Measurements from ENCODE around the gene OR7C2.

Gene OR7C2

DNA sequence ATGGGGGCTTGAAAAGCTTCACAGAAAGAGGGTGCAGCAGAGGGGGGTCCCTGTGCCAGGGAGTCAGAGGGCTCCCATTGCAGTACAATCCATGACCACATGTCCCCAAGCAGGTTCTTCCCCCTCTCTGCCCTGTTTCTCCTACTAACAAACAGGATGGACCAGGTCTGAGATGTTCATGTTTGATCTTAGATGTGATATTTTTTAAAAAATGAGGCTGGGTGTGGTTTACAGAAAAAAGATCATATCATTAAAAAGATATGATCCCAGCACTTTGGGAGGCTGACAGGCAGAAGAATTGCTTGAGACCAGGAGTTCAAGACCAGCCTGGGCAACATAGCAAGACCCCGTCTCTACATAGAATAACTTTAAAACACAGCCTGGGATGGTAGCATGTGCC, 9.1 kb downstream of the OR7C2 start:
- TF ChIP-seq, protein P1, sequence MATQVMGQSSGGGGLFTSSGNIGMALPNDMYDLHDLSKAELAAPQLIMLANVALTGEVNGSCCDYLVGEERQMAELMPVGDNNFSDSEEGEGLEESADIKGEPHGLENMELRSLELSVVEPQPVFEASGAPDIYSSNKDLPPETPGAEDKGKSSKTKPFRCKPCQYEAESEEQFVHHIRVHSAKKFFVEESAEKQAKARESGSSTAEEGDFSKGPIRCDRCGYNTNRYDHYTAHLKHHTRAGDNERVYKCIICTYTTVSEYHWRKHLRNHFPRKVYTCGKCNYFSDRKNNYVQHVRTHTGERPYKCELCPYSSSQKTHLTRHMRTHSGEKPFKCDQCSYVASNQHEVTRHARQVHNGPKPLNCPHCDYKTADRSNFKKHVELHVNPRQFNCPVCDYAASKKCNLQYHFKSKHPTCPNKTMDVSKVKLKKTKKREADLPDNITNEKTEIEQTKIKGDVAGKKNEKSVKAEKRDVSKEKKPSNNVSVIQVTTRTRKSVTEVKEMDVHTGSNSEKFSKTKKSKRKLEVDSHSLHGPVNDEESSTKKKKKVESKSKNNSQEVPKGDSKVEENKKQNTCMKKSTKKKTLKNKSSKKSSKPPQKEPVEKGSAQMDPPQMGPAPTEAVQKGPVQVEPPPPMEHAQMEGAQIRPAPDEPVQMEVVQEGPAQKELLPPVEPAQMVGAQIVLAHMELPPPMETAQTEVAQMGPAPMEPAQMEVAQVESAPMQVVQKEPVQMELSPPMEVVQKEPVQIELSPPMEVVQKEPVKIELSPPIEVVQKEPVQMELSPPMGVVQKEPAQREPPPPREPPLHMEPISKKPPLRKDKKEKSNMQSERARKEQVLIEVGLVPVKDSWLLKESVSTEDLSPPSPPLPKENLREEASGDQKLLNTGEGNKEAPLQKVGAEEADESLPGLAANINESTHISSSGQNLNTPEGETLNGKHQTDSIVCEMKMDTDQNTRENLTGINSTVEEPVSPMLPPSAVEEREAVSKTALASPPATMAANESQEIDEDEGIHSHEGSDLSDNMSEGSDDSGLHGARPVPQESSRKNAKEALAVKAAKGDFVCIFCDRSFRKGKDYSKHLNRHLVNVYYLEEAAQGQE (IDR thresholded peaks at IDR 0.05; ENCODE audit: insufficient read depth in 1 of 2, low read depth in 2 of 2, low read length in 2 of 2), result no peak
- TF ChIP-seq TAF1 (IDR thresholded peaks at IDR 0.05; ENCODE audit: borderline replicate concordance, insufficient read depth, low read length) (no peak), POLR2AphosphoS5 (IDR thresholded peaks at IDR 0.05; ENCODE audit: low read depth, low read length) (no peak), FOXP2 (optimal IDR thresholded peaks at IDR 0.05; ENCODE audit: borderline replicate concordance, extremely low read depth, extremely low read length, insufficient read depth) (no peak)

DNA sequence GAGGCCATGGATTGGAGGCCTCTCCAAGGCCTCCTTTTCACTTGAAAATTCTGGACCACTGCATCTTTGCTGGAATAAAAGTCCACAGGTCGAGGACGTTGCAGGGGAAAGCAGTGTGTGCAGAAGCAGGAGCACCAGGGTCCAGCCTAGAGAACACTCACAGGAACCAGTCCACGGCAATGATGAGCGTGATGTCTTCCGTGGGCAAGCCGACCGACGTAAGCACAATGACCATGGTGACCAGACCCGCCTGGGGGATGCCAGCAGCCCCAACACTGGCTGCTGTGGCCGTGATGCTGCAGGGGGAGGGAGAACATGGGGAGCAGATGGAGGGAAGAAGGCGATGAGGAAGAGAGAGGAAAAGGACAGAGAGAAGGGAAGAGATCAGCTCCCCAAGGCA, 11.5 kb downstream of the OR7C2 start:
- TF ChIP-seq, protein P1 (IDR thresholded peaks at IDR 0.05; ENCODE audit: insufficient read depth in 1 of 2, low read depth in 2 of 2, low read length in 2 of 2), result no peak
- no peak for TF ChIP-seq SIN3A (IDR thresholded peaks at IDR 0.05; ENCODE audit: borderline replicate concordance, insufficient read depth, low read length)
- no peak for TF ChIP-seq FOXP2 (optimal IDR thresholded peaks at IDR 0.05; ENCODE audit: borderline replicate concordance, extremely low read depth, extremely low read length, insufficient read depth)
- TF ChIP-seq POLR2AphosphoS5 (IDR thresholded peaks at IDR 0.05; ENCODE audit: low read depth, low read length), result no peak
- no peak for TF ChIP-seq TAF1 (IDR thresholded peaks at IDR 0.05; ENCODE audit: borderline replicate concordance, insufficient read depth, low read length)

DNA sequence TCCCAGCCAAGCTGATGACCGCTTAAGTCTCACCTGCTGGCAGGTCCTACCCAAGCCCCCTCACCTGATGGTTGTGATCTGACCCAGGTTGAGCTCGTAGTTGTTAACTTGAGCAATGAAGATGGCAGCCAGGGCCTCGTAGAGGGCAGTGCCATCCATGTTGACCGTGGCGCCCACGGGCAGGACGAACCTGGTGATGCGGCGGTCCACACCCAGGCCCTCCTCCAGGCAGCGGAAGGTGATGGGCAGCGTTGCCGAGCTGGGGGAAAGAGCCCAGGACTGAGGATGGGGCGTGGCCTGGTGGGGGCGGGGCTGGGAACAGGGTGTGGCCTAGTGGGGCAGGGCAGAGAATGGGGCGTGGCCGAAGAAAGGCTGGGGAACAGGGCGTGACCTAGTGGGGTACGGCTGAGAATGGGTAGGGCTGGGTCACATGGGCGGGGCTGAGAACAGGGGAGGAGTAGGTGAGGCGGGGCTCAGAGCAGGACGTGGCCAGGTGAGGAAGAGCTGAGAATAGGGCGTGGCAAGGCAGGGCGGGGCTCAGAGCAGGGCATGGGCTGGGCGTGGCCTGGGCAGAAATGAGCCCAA, 12.9 kb downstream of the OR7C2 start:
- TF ChIP-seq, protein P1 (IDR thresholded peaks at IDR 0.05; ENCODE audit: insufficient read depth in 1 of 2, low read depth in 2 of 2, low read length in 2 of 2), result no peak
- TF ChIP-seq FOXP2 (optimal IDR thresholded peaks at IDR 0.05; ENCODE audit: borderline replicate concordance, extremely low read depth, extremely low read length, insufficient read depth) (no peak), SIN3A (IDR thresholded peaks at IDR 0.05; ENCODE audit: borderline replicate concordance, insufficient read depth, low read length) (no peak), POLR2AphosphoS5 (IDR thresholded peaks at IDR 0.05; ENCODE audit: low read depth, low read length) (no peak), TAF1 (IDR thresholded peaks at IDR 0.05; ENCODE audit: borderline replicate concordance, insufficient read depth, low read length) (no peak)

DNA sequence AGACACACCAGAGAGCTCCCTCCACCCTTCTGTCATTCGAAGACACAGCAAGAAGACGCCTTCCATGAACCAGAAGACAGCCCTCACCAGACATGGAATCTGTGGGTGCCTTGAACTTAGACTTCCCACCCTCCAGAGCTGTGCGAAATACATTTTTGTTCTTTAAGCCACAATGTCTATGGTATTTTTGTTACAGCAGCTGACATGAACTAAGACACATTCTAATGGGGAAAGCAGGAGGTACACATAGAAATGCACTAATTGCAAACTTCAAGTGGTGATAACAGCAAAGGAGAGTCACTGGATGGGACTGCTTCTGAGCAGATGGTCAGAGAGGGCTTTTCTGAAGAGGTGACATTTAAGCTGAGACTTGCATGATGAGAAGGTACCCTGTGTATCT, 16.2 kb downstream of the OR7C2 start:
- TF ChIP-seq FOXP2 (optimal IDR thresholded peaks at IDR 0.05; ENCODE audit: borderline replicate concordance, extremely low read depth, extremely low read length, insufficient read depth) (no peak), POLR2AphosphoS5 (IDR thresholded peaks at IDR 0.05; ENCODE audit: low read depth, low read length) (no peak), SIN3A (IDR thresholded peaks at IDR 0.05; ENCODE audit: borderline replicate concordance, insufficient read depth, low read length) (no peak), TAF1 (IDR thresholded peaks at IDR 0.05; ENCODE audit: borderline replicate concordance, insufficient read depth, low read length) (no peak)
- TF ChIP-seq, protein P1 (IDR thresholded peaks at IDR 0.05; ENCODE audit: insufficient read depth in 1 of 2, low read depth in 2 of 2, low read length in 2 of 2), result no peak

DNA sequence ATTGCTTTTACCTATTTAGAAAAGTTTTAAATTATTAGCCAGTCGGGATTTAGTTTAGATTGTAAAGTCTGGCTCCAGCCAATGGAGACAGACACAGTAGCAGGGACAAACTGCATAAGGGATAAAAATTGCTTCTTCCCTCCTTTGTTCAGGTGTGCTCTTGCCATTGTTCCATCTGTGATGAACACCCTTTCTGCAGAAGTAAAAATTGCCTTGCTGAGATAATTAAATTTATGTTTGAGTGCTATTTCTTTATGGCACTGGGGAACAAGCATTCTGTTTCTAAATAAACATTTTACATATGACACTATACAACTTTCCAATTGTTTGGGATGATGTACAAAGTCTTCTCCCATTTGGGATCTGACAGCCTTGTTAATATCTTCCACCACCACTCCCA, 18.0 kb downstream of the OR7C2 start:
- TF ChIP-seq POLR2AphosphoS5 (IDR thresholded peaks at IDR 0.05; ENCODE audit: low read depth, low read length), result no peak
- no peak for TF ChIP-seq FOXP2 (optimal IDR thresholded peaks at IDR 0.05; ENCODE audit: borderline replicate concordance, extremely low read depth, extremely low read length, insufficient read depth)
- TF ChIP-seq SIN3A (IDR thresholded peaks at IDR 0.05; ENCODE audit: borderline replicate concordance, insufficient read depth, low read length), result no peak
- no peak for TF ChIP-seq TAF1 (IDR thresholded peaks at IDR 0.05; ENCODE audit: borderline replicate concordance, insufficient read depth, low read length)
- TF ChIP-seq, protein P1 (IDR thresholded peaks at IDR 0.05; ENCODE audit: insufficient read depth in 1 of 2, low read depth in 2 of 2, low read length in 2 of 2), result no peak

All from PFSK-1 (cell line).